Right renal cortex interstitium (tissue), 3 donors: Measurements from ENCODE around the gene CNTN4. TPM values are rescaled to one million over a fixed set of nuclear protein-coding genes. Genes with fewer than 3 reads are reported as not detected.

Experiments
- DNase-seq, 3 donors: peaks; one replicate each; pipeline ENCODE4 v3.0.0-alpha.2; 2013; ENCODE audit warnings: low read depth in 3 of 3, low spot score in 2 of 3
- polyA plus RNA-seq, 3 donors: library from polyadenylated mRNA; unstranded; fragments of 120-200 nt; gene quantifications; one replicate each; pipeline ENCODE4 v1.2.1, GENCODE V29; 2013; ENCODE audit not compliant: insufficient read length in 3 of 3

The CNTN4 gene
- polyA plus RNA-seq, 3 donors: 27.7 to 33.1 (median 28.5) TPM

DNA sequence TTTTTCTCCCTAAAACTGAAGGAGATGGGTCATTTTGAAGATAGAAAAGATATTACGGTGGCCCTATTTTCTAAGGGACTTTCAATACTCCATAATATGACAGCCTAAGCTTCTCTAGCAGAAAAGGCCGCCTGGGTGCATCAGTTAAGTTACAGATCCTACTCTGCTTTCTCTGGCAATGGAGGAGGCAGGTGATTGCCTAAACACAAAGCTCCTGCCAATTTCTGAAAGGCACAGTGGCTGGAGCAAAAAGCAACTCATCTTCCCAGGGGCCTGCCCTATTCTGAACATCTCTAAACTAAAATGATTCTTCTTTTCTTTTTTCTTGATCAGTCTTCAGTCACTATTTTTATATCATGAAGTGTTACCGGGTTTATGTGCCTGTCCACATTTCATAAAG lies 276.7 kb downstream of the CNTN4 start:
- no peak for DNase-seq

DNA sequence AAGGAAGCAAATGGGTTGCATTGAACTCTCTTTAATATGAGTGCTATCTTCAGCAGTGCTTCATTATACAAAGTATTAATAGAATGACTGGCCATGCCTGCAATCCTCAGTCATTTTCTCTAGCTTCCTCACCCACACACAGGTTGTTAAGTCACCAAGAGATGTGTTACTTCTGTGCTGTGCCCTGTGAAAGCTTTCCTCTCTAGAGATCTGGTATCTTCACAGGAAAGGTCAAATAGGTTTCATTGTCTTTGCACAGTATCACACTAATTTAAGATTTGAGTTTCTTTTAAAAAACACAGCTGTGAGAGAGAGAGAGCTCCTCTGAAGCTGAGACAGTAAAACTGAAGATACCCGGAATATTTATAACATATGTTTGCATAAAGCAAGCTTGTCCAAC lies 278.6 kb downstream of the CNTN4 start:
- DNase-seq: no peak

DNA sequence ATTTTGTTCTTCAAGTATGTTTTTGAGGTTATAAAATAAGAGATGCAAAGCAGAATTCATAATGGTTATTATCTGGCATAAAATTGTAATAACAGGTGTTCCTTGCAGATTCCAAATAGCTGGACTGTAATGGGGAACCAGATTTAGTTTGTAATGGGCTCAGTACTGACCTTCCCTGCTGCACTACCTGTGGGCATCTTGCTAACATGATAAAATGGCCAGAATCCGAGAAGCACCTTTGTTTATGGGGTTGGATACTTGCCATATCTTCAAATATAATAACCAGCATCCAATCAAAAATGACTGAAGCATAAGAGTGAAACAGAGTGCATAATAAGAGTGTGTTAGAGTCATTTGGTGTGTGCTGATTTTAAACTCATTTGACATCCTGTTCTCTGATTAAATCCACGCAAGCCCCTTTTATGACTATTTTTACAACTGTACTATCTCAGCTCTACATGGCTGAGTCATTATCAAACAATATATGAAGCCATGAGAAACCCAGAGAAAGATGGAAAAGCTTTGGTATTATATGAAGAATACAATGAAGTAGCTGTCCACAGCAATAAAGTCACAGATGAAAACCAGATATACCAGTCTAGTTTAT lies 292.4 kb downstream of the CNTN4 start:
- no peak for DNase-seq

DNA sequence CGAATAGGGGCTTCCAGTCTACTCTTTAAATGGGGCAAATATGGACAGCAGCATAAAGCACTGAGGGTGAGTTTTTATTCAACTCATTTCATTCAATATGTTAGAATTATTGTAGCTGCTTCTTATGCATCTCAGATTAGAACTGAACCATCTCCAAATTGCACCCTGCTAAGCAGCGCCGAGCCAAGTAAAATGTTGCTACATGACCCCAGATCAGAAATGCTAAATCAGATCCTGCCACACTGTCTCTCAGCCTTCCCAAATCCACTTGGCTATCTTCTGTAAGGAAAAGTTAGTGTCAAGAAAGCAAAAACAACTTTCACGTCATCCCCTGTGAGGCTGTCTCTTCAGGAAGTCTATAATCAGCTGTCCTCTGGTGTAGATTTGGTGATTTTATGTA lies 293.2 kb downstream of the CNTN4 start:
- DNase-seq: no peak

DNA sequence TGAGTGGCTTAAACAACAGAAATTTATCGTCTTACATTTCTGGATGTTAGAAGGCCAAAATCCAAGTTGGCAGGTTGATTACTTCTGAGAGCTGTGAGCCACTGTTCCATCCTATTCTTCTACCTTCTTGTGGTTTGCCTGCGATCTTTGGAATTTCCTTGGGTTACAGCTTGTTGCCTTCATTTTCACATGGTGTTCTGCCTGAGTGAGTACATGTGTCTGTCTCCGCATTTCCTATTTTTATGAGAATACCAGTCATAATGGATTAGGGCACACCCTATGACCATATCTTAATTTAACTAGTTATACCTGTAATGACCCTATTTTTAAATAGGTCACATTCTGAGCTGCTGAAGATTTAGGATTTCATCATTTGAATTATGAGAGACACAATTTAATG lies 294.3 kb downstream of the CNTN4 start:
- DNase-seq: no peak

DNA sequence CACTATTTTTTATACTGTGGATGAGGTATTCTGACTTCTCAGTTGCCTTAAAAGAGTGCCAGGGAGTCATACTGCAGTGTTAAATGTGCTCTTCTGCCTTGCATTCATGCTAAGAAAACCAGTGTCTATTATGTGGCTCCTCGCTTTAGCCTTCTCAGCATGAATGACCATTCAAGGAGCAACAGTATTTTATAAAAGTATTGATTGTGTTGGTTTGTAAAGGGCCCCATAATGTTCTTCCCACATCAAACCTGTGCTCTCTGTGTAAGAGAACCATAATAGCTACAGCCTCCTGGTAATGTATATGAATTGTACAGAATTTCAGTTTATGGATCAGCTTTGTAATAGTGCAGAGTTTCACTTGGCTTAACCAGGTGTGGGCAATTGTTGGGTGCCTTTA lies 316.4 kb downstream of the CNTN4 start:
- no peak for DNase-seq

DNA sequence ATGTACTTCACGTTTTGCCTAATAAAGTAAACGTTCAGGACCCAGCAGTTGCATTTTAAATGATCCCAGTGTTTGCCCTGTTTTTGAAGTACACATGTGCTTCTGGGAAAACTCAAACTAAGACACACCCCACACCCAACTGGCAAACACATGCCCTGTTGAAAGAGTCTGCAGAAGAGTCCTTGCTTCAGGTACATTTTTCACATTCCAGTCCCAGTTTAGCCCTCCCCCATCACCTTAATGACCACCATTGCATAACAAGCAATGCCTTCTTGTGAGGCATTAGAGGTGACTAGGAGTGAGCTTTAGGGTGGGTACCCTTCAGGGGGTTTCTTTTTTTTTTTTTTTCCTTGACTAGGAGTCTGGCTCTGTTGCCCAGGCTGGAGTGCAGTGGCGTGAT lies 322.3 kb downstream of the CNTN4 start:
- no peak for DNase-seq

DNA sequence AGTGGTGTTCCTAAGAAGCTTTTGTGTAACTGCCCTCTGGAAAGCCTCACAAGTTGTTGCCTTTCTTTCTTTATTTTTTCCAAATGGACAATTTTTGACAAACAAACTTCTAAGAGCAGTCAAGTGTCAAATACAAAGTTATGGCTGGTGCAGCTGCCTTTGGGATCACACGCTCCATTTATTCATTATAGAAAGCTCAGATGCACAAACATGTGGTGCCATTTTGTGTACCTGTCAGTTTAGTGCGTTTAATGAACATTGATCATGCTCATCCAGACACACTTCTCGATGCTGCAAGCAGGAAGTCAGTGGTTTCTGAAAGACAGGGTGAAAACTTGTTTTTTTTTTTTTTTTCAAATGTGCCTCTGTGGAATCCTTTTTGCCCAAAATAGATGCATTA lies 324.5 kb downstream of the CNTN4 start:
- no peak for DNase-seq

DNA sequence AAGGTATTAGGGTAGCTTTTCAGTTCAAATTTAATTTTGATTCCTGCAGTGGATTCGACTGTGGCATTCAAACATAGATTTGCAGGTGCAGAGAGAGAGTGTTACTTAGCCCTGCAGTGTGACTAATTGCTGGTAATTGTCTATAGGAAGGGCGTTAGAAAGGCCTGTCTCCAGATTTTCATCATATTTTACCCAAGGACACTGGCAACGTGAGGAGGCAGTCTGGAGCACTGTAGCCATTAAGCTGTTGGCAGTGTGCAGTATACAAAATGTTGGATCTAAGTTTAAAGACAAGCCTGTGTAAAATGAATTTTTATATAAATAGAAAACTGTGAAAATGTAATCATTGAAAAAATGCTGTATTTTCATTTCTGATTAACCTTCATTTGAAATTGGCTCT lies 342.9 kb downstream of the CNTN4 start:
- no peak for DNase-seq

DNA sequence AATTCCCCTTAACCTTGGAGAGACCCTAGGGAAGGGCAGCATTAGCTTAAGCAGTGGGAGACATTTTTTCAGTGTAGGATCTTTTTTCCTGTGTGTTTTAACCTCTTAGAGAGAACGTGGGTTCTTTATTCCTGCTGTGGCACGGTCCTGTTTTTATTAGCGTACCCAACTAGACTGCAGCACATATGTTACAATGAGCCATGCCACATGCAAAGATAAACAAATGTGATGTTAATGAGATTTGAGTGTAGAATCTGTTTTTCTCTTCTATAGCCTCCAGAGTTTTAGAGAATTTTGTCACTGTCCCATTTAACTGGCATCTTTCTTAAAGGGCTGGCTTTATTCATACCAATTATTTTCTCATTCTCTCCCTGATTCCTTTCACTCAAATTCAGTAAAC lies 347.5 kb downstream of the CNTN4 start:
- DNase-seq: no peak

DNA sequence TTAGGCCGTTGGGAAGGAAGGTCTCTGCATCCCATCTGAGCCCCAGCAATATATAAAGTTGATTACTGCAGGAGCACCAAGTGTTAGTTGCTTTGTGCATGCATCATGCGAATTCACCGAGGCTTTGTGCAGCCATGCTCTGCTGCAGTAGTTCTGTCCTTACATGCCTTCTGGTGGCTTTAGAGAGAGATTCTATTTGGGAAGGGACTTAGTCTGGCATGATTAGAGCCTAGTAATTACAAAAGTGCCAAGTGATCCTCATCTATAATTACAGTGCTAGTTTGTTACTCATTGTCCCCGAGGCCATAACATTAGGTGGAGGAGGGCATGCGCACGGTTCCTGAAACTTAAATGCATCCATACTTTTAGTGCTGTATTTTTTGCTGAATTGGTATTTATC lies 353.6 kb downstream of the CNTN4 start:
- DNase-seq: no peak

DNA sequence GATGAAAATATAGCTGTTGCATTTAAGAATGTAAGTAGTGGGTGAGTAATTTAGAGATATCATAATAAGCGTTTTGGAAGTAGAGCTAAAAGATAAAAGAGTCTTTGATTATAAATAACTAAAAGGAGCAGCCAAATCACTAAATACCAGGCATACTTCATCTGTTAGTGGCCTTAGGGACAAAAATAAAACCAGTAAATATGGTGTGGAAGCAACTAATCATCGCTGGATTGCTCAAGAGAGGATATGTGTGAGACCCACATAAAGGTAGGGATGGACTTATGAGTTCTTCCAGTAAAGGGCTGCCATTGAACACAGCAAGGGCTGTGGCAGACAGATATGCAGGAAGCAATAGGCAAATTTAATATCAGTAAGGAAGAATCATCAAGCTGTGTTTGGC lies 356.2 kb downstream of the CNTN4 start:
- DNase-seq: no peak

DNA sequence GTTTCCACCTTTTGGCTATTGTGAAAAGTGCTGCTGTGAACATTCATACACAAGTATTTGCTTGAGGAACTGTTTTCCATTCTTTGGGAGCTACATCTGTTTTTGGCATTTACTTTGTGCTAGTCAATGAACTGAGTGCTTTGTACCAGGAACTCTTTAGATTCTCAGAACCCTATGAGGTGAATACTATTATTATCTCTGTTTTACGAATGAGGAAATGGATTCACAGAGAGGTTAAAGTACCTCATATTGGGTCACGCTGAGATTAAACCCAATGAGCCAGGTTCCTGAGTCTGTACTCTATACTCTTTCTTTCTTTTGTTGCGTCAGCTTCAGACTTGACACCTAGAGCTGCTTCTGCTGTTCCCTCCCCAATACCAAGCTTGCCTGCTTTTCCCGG lies 358.1 kb downstream of the CNTN4 start:
- no peak for DNase-seq

DNA sequence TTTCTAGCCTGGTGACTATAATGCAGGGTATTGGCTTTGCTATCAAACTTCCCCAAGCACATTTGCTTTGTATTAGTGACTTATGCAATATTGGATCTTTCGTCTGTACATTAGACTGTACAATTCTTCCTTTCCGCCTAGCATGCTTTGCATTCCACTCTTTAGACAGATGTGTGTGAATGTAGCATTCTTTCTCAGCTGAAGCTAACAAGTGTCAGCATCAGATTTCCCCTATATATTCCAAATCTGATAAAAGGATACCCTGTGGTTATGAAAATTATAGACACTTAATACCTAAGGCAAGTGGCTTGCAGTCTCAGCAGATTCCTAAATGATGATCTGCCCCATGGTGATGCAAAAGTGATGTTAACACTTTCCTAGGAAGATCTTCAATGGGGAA lies 360.1 kb downstream of the CNTN4 start:
- DNase-seq: no peak

DNA sequence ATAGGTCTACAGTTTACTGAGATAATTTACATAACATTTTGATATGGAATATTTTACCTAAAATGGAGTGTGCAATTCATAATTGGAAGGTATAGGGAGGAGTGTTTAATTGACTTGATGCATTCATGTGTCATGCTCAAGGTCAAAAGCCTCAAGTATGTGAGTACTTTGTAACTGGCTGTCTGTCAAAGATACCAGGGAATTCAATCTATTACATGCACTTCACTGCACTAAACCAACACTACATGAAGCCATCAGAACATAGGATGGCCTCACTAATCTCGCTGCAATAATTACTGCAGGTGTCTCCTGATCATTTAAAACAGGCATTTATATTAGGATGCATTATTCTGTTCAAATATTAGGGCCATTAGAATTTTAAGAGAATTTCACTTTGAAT lies 367.2 kb downstream of the CNTN4 start:
- no peak for DNase-seq

DNA sequence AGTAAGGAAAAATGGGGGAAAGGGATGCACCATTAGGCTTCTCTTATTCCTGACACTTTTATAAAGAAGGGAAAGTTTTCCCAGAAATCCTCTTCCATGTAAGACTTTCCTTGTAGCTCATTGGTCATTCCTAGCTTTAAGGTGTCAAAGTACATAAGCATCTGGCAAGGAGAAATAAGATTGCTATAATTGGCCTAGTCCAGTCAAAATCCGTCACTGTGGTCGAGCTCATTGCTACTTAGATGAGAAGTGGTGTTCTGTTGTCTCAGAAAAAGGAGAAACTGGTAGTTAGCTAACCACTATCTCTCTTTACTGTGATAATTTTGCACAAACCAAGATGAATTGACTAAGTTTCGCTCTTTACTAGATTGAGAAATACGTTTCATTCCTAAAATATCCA lies 370.1 kb downstream of the CNTN4 start:
- no peak for DNase-seq

DNA sequence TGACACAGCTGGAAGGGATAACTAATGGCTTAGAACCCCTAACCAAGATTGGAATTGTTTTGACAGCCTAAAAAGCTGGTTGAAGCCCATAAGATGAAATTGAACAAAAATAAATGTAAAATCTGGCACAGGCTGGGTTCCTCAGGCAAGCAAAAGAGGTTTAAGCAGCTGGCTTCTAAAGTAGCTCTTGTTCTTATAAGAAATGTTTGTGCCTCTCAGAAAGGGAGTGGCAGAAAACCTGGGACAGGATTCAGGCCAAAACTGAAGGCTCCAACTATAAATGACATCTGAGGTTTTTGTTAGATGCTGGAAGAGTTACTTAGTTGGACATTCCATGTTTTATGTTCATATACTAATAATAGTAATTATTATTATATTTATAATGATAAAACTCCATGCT lies 378.3 kb downstream of the CNTN4 start:
- DNase-seq: no peak

DNA sequence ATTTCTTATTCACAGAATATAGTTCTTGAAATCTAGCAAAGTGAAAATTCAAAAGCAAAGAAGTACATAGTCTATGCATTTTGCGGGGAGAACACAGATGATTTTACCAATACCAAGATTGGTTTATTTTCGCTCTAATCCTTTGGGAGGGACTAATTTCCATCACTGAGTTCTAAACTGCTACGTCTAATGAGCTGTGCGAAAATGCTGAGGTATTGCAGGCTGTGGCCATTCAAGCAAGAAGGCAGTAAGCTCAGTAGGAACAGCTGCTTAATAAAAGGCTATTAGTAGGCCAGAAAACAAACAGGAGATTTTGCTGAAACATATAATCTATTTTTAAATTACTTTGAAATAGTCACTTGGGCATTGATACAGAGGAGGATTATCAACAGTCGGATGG lies 379.0 kb downstream of the CNTN4 start:
- DNase-seq: no peak

DNA sequence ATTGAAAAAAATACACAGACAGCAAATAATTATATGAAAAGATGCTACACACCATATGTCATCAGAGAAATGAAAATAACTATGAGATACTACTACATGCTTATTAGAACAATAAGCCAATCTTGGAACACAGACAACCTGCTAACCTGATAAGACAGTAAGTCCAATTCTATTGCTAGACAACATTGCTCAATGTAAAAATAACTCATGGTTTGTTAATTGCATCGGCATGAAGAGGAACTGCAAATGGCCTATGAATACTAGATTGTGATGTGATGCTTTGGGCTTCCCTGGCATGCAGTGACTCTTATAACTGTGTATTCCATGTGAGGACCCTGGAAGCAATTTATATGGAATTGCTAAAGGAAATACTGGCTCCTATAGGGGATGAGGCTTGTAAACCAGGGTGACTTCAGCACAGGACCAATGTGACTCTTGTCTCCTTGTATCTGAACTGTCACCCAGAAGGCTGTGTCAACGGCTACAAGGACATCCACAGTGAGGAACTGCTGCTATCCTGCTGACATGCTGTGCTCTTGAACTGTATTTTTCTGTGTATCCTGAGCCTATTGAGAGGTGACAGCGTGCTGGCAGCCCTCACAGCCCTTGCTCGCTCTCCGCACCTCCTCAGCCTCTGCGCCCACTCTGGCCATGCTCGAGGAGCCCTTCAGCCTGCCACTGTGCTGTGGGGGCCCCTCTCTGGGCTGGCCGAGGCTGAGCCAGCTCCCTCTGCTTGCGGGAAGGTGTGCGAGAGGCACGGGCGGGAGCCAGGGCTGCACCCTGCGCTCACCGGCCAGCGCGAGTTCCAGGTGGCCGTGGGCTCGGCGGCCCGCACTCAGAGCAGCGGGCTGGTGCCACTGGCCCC lies 385.7 kb downstream of the CNTN4 start:
- no peak for DNase-seq

DNA sequence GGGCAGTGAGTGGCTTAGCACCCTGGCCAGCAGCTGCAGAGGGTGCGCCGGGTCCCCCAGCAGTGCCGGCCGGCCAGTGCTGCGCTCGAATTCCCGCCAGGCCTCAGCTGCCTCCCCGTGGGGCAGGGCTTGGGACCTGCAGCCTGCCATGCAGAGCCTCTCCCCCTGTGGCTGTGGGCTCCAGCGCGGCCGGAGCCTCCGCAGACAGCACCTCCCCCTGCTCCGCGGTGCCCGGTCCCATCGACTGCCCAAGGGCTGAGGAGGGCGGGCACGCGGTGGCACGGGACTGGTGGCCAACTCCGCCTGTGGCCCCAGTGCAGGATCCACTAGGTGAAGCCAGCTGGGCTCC lies 386.3 kb downstream of the CNTN4 start:
- no peak for DNase-seq

DNA sequence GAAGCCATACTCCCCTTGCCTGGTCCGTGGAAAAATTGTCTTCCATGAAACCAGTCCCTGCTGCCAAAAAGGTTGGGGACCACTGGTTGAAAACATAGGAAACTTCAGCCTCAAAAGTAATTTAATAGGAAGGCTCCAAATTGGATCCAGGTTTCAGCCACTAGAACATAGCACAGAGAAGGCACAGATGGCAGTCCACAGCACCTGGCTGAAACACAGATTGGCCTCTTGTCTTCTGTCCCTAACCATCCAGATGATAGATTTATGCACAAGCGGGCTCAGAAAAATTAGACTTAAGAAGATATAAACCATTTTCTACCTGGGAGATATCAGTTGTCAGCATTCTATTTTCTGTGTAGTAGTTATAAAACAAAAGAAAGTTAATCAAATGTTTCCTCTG lies 397.1 kb downstream of the CNTN4 start:
- no peak for DNase-seq

DNA sequence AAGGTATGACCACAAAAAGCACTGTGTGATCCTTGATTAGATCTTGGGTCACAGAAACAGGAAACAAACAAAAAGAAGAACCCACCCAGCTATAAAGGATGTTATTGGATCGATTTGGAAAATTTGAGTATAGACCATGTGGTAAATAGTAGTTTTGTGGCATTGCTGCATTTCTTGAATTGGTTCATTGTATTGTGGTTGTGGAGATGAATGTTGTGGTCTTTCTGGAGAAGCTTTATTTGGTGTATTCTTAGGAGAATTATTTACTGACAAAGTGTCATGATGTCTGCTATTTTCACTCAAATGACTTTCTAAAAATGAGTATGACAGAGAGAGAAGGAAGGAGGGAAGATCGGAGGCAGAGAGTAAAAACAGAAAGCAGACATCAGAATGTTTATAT lies 406.2 kb downstream of the CNTN4 start:
- DNase-seq: no peak

DNA sequence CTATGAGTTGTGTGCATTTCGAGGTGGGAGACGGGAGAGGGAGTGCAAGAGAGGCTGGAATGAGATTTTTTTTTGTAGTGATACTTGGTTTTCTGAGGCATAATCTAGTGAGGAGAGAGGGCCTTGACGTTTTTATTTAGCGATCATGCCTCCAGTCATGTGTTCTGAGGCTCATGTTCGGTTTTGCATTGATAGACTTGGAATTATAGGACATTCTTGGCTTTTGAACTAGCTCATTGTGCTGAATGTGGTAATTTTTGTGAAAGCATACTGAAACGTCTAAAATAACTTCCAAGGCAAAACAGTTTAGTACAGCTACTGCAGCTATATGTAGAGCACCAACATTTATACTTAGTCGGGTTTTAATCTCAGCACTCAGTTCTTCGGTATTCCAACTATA lies 408.1 kb downstream of the CNTN4 start:
- DNase-seq: no peak
